ENCODE results near the gene SNX3.
"Not testable (repeated sequence)": the region's sequence is repeated elsewhere in the genome, so short reads cannot be mapped to it uniquely, and the experiment has no call there.

SNX3 gene

GRCh38 chr6:108254433-108255410 is 6.1 kb downstream of the SNX3 start:
- no peak for DNase-seq

GRCh38 chr6:108253241-108253640 is 7.6 kb downstream of the SNX3 start:
- no peak for DNase-seq

GRCh38 chr6:108252055-108252454 is 8.8 kb downstream of the SNX3 start:
- DNase-seq: no peak

GRCh38 chr6:108251252-108251651 is 9.6 kb downstream of the SNX3 start:
- no peak for DNase-seq

GRCh38 chr6:108250240-108250866 is 10.5 kb downstream of the SNX3 start:
- no peak for DNase-seq

- DNase-seq: no peak
Measured at GRCh38 chr6:108247965-108248536, 12.8 kb downstream of the SNX3 start.

GRCh38 chr6:108245095-108245494 is 15.7 kb downstream of the SNX3 start:
- DNase-seq: not testable (repeated sequence)

GRCh38 chr6:108243836-108244235 is 17.0 kb downstream of the SNX3 start:
- no peak for DNase-seq

- no peak for DNase-seq
Measured at GRCh38 chr6:108242721-108243120, 18.1 kb downstream of the SNX3 start.

GRCh38 chr6:108242259-108242658 is 18.6 kb downstream of the SNX3 start:
- no peak for DNase-seq

GRCh38 chr6:108238322-108238721 is 22.5 kb downstream of the SNX3 start:
- no peak for DNase-seq

GRCh38 chr6:108236791-108237190 is 24.0 kb downstream of the SNX3 start:
- no peak for DNase-seq

- no peak for DNase-seq
Measured at GRCh38 chr6:108235127-108235526, 25.7 kb downstream of the SNX3 start.

GRCh38 chr6:108228416-108228815 is 32.4 kb downstream of the SNX3 start:
- no peak for DNase-seq

- no peak for DNase-seq
Measured at GRCh38 chr6:108227290-108227689, 33.5 kb downstream of the SNX3 start.

- DNase-seq: no peak
Measured at GRCh38 chr6:108222504-108222903, 38.3 kb downstream of the SNX3 start.

GRCh38 chr6:108222064-108222463 is 38.8 kb downstream of the SNX3 start:
- DNase-seq: no peak

- DNase-seq: no peak
Measured at GRCh38 chr6:108211671-108212070, 49.2 kb downstream of the SNX3 start.

GRCh38 chr6:108210556-108210955 is 50.3 kb downstream of the SNX3 start:
- no peak for DNase-seq

- no peak for DNase-seq
Measured at GRCh38 chr6:108209738-108210137, 51.1 kb downstream of the SNX3 start.

- no peak for DNase-seq
Measured at GRCh38 chr6:108207013-108207412, 53.8 kb downstream of the SNX3 start.

GRCh38 chr6:108203189-108204112 is 57.4 kb downstream of the SNX3 start:
- DNase-seq: no peak

GRCh38 chr6:108200631-108201030 is 60.2 kb downstream of the SNX3 start:
- DNase-seq: no peak
